ENCODE results near the gene PRKN.

GRCh38 chr6:161961796-161962195 lies 765.8 kb downstream of the PRKN start:
- TF ChIP-seq CTCF (IDR thresholded peaks at IDR 0.05; ENCODE audit: low read length) (no peak), EZH2phosphoT487 (IDR thresholded peaks at IDR 0.05; ENCODE audit: low read length) (no peak)
